H1 (cell line): Measurements from ENCODE around the gene KDM1A. TPM values are rescaled to one million over a fixed set of nuclear protein-coding genes. Genes with fewer than 3 reads are reported as not detected.

Source experiments
- polyA plus RNA-seq, 7 experiments: library from polyadenylated mRNA; depleted of rRNA in 3 of 7; stranded (reverse) in 5 of 7; unstranded in 2 of 7; fragments of >200 nt in 5 of 7; fragments of 200-250 nt in 2 of 7; gene quantifications; 1 replicate in 5 of 7; 2 replicates in 1 of 7; 4 replicates in 1 of 7; pipeline versions ENCODE4 v1.2.1 to v1.2.3, GENCODE V29; 2011 to 2013; ENCODE audit warnings: missing spikeins in 2 of 7, mixed read lengths in 2 of 7
- total RNA-seq: library from RNA; stranded (reverse); fragmentation: NEBNext Ultra II Directional; extraction: Animal tissue kit (Norgen Biotek cat#: 25700); gene quantifications from 2 replicates; pipeline ENCODE4 v1.2.1, GENCODE V29; 2021
- TF ChIP-seq, protein P1 (sequence below): IDR thresholded peaks from 2 replicates; pipeline ENCODE4 v1.6.1; 2011; ENCODE audit warnings: low read length, improper control_type of control experiment

The KDM1A gene
- total and polyA plus RNA-seq, 2 of the 8 experiments (the other 6 are each of a cell fraction or from before 2014, with no cell fraction given) = 216 to 275 TPM

DNA sequence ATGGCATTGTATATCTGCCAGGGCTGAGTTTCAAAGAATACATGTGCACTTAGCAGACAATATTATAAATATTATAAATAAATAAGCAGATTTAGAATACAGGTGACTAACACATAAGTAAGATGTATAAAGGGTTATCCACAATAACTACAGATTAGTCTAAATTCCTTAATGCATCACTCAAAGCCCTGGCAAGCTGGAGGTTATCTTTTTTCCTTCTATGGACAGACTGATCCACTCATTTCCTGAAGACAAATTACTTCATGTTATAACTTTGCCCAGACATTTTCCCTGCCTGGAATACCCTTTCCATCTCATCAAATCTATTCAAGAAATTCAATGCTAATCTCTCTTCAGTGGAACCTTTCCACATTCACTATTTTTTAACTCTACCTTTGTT is 110.6 kb downstream of the KDM1A start (continued):
- TF ChIP-seq, protein P1, sequence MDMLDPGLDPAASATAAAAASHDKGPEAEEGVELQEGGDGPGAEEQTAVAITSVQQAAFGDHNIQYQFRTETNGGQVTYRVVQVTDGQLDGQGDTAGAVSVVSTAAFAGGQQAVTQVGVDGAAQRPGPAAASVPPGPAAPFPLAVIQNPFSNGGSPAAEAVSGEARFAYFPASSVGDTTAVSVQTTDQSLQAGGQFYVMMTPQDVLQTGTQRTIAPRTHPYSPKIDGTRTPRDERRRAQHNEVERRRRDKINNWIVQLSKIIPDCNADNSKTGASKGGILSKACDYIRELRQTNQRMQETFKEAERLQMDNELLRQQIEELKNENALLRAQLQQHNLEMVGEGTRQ = no peak
